Stimulated activated CD8-positive, alpha-beta memory T cell treated with anti-CD3 and anti-CD28 coated beads, Interleukin-4, amount 100 ng/mL, for 48 hours (primary cell): ENCODE data around the gene HOXB6.

Experiments used
- DNase-seq: peaks from one replicate; pipeline ENCODE4 v3.0.0-alpha.2; 2020

HOXB6 gene

GRCh38 chr17:48604770-48605329 lies at the start of gene HOXB6:
TSS of gene HOXB6 (minus strand) at chr17:48604986. CDS start at chr17:48598150, 6,836 bp downstream.
- no peak for DNase-seq

- DNase-seq: no peak
These were observed 45.0 kb upstream of the HOXB6 start for GRCh38 chr17:48649741-48650140.

- DNase-seq: no peak
These were observed 43.1 kb upstream of the HOXB6 start for GRCh38 chr17:48647963-48648245.

- no peak for DNase-seq
These were observed 42.5 kb upstream of the HOXB6 start for GRCh38 chr17:48647103-48647962.

- no peak for DNase-seq
These were observed 41.7 kb upstream of the HOXB6 start for GRCh38 chr17:48646183-48647102.

- DNase-seq: no peak
These were observed 40.9 kb upstream of the HOXB6 start for GRCh38 chr17:48645639-48646182.

- DNase-seq: no peak
These were observed 40.2 kb upstream of the HOXB6 start for GRCh38 chr17:48644910-48645557.

- DNase-seq: no peak
These were observed 39.4 kb upstream of the HOXB6 start for GRCh38 chr17:48644159-48644558.

GRCh38 chr17:48643697-48644012 lies 38.9 kb upstream of the HOXB6 start:
- DNase-seq: no peak

GRCh38 chr17:48642843-48643696 lies 38.3 kb upstream of the HOXB6 start:
- DNase-seq: no peak

- DNase-seq: no peak
These were observed 37.5 kb upstream of the HOXB6 start for GRCh38 chr17:48642059-48642842.

- no peak for DNase-seq
These were observed 36.8 kb upstream of the HOXB6 start for GRCh38 chr17:48641541-48642058.

- DNase-seq: no peak
These were observed 36.0 kb upstream of the HOXB6 start for GRCh38 chr17:48640858-48641180.

- no peak for DNase-seq
These were observed 35.4 kb upstream of the HOXB6 start for GRCh38 chr17:48639982-48640857.

GRCh38 chr17:48639136-48639535 lies 34.4 kb upstream of the HOXB6 start:
- no peak for DNase-seq

GRCh38 chr17:48637323-48638260 lies 32.8 kb upstream of the HOXB6 start:
- no peak for DNase-seq

- peak; percentile 91 for DNase-seq
These were observed 31.6 kb upstream of the HOXB6 start for GRCh38 chr17:48636177-48637018.
